Measurements from ENCODE around the gene ZBED2.

DNA sequence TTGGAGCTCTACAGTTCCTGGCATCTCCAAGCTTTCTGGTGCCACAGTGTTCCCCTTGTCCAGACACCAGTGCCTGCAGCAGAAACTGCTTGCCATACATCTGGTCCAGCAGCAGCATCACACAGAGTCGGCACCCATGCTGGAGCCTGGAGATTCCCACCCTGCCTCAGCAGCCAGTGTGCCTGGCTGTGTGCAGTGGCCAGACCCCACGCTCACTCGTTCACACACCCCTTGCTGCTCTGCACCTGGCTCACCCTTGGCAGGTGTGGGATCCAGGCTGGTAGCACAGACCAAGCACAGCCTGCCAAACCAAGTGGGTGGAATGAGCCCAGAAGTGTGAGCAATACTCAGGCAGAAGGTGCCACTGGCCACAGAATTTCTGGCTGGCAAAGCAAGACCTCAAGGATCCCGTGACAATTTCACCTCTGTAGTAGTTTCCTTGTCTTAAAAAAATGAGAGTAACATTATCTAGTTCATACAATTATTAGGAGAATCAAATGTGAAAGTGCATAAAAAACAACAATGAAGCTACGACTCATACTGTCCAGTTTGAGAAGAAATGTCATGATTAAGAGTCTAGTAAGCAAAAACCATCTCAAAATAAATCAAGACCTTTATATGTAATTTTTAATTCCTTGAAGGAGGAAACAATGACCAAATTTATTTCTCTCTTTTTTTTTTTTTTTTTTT is 22.9 kb upstream of the ZBED2 start:
- TF ChIP-seq, protein P1, sequence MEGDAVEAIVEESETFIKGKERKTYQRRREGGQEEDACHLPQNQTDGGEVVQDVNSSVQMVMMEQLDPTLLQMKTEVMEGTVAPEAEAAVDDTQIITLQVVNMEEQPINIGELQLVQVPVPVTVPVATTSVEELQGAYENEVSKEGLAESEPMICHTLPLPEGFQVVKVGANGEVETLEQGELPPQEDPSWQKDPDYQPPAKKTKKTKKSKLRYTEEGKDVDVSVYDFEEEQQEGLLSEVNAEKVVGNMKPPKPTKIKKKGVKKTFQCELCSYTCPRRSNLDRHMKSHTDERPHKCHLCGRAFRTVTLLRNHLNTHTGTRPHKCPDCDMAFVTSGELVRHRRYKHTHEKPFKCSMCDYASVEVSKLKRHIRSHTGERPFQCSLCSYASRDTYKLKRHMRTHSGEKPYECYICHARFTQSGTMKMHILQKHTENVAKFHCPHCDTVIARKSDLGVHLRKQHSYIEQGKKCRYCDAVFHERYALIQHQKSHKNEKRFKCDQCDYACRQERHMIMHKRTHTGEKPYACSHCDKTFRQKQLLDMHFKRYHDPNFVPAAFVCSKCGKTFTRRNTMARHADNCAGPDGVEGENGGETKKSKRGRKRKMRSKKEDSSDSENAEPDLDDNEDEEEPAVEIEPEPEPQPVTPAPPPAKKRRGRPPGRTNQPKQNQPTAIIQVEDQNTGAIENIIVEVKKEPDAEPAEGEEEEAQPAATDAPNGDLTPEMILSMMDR (tag by site-specific recombination; IDR thresholded peaks at IDR 0.05): no peak
- TF ChIP-seq ZNF335 (tag by site-specific recombination; conservative IDR thresholded peaks at IDR 0.05): no peak
- no peak for TF ChIP-seq ZNF169 (tag by site-specific recombination; IDR thresholded peaks at IDR 0.05)
